HL-60 (cell line): ENCODE data around the gene AMZ1.

Experiments used
- DNase-seq, 2 experiments: peaks; one replicate each; pipeline ENCODE4 v3.0.0-alpha.2; 2010 to 2020; ENCODE audit warnings: low read depth in 1 of 2, low spot score in 1 of 2
- H3K27ac ChIP-seq: fragments of 250-450 bp; sonication (Bioruptor Pico); replicated peaks from 2 replicates; pipeline ENCODE4 v1.5.1; 2020; ENCODE audit warnings: mild to moderate bottlenecking, moderate library complexity
- H3K27me3 ChIP-seq: fragments of 250-450 bp; sonication (Bioruptor Pico); 2 replicates; pipeline ENCODE4 v1.5.1; 2021; ENCODE audit warnings: mild to moderate bottlenecking, moderate library complexity; ENCODE audit not compliant: insufficient read depth, poor library complexity, severe bottlenecking
- H3K4me3 ChIP-seq: replicated peaks from 2 replicates; pipeline ENCODE4 v1.5.1; 2011; ENCODE audit warnings: mild to moderate bottlenecking, control low read depth, low read length; ENCODE audit not compliant: insufficient read depth
- GABPA ChIP-seq: IDR thresholded peaks from 2 replicates; pipeline ENCODE4 v1.6.1; 2012; ENCODE audit warnings: low read depth
- POLR2AphosphoS5 ChIP-seq: IDR thresholded peaks from 2 replicates; pipeline ENCODE4 v1.6.1; 2012; ENCODE audit warnings: low read depth
- SPI1 ChIP-seq: IDR thresholded peaks from 2 replicates; pipeline ENCODE4 v1.6.1; 2012; ENCODE audit warnings: low read depth, mild to moderate bottlenecking, borderline replicate concordance
- TF ChIP-seq, protein P1 (sequence below): IDR thresholded peaks from 2 replicates; pipeline ENCODE4 v1.6.1; 2012; ENCODE audit warnings: low read depth; ENCODE audit not compliant: insufficient replicate concordance
- TF ChIP-seq, protein P2 (sequence below): IDR thresholded peaks from one replicate; pipeline ENCODE4 v1.5.1; 2011; ENCODE audit warnings: low read length, control low read depth, inconsistent platforms; ENCODE audit not compliant: insufficient read depth

Gene AMZ1

GRCh38 chr7:2754086-2754485, 66.1 kb downstream of the AMZ1 start:
- H3K27ac ChIP-seq, result no peak overlapping the region
- no peak overlapping the region for H3K4me3 ChIP-seq
- no peak for DNase-seq
- no peaks in the 10 kb centered on the region for H3K27me3 ChIP-seq
- TF ChIP-seq POLR2AphosphoS5, result no peak
- TF ChIP-seq, protein P1, sequence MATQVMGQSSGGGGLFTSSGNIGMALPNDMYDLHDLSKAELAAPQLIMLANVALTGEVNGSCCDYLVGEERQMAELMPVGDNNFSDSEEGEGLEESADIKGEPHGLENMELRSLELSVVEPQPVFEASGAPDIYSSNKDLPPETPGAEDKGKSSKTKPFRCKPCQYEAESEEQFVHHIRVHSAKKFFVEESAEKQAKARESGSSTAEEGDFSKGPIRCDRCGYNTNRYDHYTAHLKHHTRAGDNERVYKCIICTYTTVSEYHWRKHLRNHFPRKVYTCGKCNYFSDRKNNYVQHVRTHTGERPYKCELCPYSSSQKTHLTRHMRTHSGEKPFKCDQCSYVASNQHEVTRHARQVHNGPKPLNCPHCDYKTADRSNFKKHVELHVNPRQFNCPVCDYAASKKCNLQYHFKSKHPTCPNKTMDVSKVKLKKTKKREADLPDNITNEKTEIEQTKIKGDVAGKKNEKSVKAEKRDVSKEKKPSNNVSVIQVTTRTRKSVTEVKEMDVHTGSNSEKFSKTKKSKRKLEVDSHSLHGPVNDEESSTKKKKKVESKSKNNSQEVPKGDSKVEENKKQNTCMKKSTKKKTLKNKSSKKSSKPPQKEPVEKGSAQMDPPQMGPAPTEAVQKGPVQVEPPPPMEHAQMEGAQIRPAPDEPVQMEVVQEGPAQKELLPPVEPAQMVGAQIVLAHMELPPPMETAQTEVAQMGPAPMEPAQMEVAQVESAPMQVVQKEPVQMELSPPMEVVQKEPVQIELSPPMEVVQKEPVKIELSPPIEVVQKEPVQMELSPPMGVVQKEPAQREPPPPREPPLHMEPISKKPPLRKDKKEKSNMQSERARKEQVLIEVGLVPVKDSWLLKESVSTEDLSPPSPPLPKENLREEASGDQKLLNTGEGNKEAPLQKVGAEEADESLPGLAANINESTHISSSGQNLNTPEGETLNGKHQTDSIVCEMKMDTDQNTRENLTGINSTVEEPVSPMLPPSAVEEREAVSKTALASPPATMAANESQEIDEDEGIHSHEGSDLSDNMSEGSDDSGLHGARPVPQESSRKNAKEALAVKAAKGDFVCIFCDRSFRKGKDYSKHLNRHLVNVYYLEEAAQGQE, result no peak
- TF ChIP-seq GABPA, result no peak
- TF ChIP-seq SPI1, result no peak
- TF ChIP-seq, protein P2, sequence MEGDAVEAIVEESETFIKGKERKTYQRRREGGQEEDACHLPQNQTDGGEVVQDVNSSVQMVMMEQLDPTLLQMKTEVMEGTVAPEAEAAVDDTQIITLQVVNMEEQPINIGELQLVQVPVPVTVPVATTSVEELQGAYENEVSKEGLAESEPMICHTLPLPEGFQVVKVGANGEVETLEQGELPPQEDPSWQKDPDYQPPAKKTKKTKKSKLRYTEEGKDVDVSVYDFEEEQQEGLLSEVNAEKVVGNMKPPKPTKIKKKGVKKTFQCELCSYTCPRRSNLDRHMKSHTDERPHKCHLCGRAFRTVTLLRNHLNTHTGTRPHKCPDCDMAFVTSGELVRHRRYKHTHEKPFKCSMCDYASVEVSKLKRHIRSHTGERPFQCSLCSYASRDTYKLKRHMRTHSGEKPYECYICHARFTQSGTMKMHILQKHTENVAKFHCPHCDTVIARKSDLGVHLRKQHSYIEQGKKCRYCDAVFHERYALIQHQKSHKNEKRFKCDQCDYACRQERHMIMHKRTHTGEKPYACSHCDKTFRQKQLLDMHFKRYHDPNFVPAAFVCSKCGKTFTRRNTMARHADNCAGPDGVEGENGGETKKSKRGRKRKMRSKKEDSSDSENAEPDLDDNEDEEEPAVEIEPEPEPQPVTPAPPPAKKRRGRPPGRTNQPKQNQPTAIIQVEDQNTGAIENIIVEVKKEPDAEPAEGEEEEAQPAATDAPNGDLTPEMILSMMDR, result no peak

DNA sequence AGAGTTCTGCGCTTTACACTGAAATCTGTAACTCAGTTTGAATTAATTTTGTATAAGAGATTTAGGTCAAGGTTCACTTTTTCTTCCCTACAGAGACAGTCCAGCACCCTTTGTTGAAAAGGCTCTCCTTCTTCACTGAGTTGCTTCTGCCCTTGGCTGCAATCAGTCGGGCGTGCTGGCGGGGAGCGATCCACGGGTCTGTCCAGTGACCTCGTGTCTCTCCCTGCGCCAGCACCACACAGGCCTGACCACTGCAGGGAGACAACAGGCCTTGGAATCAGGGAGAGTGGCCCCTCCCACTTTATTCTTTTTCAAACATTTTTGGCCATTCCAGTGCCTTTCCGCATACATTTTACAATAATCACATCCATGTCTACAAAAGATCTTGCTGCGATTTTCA, 66.9 kb downstream of the AMZ1 start:
- H3K27me3 ChIP-seq, result no peaks in the 10 kb centered on the region

DNA sequence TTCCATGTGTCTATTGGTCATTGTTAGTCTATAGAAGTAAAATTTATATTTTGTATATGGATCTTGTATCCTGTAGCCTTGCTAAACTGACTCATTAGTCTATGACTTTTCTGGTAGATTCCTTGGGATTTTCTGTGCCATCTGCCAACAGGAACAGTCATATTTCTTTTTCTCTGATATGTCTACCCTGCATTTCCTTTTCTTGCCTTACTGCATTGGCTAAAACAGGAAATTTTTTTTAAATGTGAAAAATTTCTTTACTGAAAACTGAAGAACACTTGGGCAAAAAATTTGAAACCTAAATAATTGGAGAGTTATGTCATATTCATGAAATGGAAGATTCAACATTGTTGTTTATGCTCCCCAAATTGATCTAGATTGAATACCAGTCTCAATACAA, 67.5 kb downstream of the AMZ1 start:
- Histone ChIP-seq H3K4me3 (no peak overlapping the region), H3K27ac (no peak overlapping the region), H3K27me3 (no peaks in the 10 kb centered on the region)
- TF ChIP-seq, protein P2, result no peak
- no peak for TF ChIP-seq GABPA
- TF ChIP-seq SPI1, result no peak
- TF ChIP-seq, protein P1, result no peak
- no peak for TF ChIP-seq POLR2AphosphoS5
- no peak for DNase-seq

More for the DNA sequence above, 66.9 kb downstream of the AMZ1 start:
- DNase-seq, result no peak
- TF ChIP-seq GABPA (no peak), SPI1 (no peak), POLR2AphosphoS5 (no peak)
- TF ChIP-seq, protein P2, result no peak
- TF ChIP-seq, protein P1, result no peak
- Histone ChIP-seq H3K27ac (no peak overlapping the region), H3K4me3 (no peak overlapping the region)
